GM18526 (cell line): Measurements from ENCODE around the gene ATP6V1D.

Source experiments
- POLR2A ChIP-seq: IDR thresholded peaks from 3 replicates; pipeline ENCODE4 v1.6.1; 2011; ENCODE audit not compliant: insufficient read length; ENCODE audit errors: extremely low read depth

Gene ATP6V1D

GRCh38 chr14:67335781-67336180, 23.8 kb downstream of the ATP6V1D start:
- no peak for TF ChIP-seq POLR2A

- no peak for TF ChIP-seq POLR2A
These were observed 27.1 kb downstream of the ATP6V1D start for GRCh38 chr14:67332468-67332867.

DNA sequence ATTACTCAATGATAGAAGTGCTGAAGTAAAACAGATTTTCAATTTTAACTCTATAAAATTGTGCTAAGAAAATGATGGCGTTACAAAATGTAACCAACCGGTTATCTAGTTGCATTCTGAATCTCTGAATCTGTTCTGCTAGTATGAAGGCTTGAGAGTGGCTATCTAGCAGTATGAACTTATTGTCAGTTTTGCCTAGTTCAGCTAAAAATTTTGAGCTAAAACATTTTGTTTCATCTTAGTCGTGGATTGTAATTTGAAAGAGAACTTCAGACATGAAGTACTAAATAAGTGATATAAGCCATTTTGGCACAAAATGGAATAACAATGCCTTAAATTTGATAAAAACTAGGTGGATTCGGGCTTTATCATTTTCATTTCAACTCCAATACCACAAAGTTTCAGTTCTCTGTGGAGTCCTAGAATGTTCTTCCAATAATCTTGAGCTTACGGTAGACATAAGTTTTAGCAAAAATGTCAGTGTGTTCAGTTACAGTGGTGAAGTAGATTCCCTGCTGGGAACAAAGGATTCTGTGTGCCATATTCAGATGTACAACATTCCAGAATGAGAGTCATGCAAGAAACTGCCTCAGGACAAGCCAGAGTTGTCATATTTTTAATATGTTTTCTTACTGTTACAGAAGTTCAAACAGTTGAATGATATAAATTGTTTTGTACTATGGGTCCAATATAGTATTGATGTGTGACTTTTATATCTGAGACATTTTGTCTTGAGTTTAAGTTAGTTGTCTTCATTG, 28.1 kb downstream of the ATP6V1D start:
- no peak for TF ChIP-seq POLR2A

- TF ChIP-seq POLR2A = no peak
These were observed 40.5 kb downstream of the ATP6V1D start for GRCh38 chr14:67319142-67319541.

- TF ChIP-seq POLR2A = no peak
These were observed 41.8 kb downstream of the ATP6V1D start for GRCh38 chr14:67317822-67318221.

DNA sequence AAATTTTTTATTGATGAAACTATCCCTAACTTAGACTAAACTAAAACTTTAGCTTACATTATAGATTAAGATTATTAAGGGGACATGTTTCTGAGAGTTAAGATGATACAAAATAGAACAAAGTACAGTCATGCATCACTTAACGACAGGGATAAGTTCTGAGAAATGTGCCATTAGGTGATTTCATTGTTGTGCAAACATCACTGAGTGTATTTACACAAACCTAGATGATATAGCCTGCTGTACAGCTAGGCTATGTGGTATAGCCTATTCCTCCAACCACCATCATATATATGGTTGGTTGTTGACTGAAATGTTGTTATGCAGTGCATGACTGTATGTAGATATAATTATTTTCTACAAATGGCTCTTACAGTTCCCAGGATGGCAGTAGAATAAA, 46.5 kb downstream of the ATP6V1D start:
- TF ChIP-seq POLR2A = no peak

DNA sequence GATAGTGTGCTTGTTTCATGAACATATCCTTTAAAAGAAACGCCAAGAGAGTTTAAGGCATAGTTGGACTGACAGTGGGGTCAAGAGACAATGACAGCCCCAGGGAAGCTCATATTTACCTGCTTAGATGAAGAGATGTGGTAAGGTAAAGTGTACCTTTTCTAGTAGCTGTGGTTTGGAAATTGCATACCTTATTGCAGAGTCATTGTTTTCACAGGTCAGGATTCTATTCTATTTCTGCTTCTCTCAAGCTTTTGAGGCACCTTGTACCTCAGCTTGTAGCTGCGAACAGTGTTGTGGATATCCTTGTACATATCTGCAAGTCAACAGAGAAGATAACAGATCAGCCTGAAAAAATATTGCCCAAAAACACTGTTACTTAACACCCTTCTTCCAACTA, 47.7 kb downstream of the ATP6V1D start:
- TF ChIP-seq POLR2A = no peak
